ENCODE data around the gene GDI2.

The GDI2 gene

GRCh38 chr10:5720182-5720581 is 93.1 kb downstream of the GDI2 start:
- no peak for TF ChIP-seq CTCF (IDR thresholded peaks at IDR 0.05; ENCODE audit: insufficient read depth, low read depth, low read length, missing control alignments)
- no peak overlapping the region for H3K4me3 ChIP-seq (ENCODE audit: low read length)
- peak; percentile 88 for DNase-seq (ENCODE audit: low read depth)

- H3K4me3 ChIP-seq (ENCODE audit: low read length) = no peak overlapping the region
- no peak for DNase-seq (ENCODE audit: low read depth)
- no peak for TF ChIP-seq CTCF (IDR thresholded peaks at IDR 0.05; ENCODE audit: insufficient read depth, low read depth, low read length, missing control alignments)
These were observed 93.7 kb downstream of the GDI2 start for GRCh38 chr10:5719546-5719945.

All from epithelial cell of esophagus (primary cell).